ENCODE data around the gene F11R. TPM values are rescaled to one million over a fixed set of nuclear protein-coding genes. Genes with fewer than 3 reads are reported as not detected.

The F11R gene
- total and polyA plus RNA-seq, 2 of the 13 experiments (the other 11 are each of a cell fraction or from before 2014, with no cell fraction given) = 95.8 to 105 TPM

GRCh38 chr1:161013488-161014230 is 7.3 kb downstream of the F11R start (continued):
- TF ChIP-seq MEF2D (CRISPR knock-in tag; IDR thresholded peaks at IDR 0.05) (peak; percentile 90), ZNF567 (CRISPR knock-in tag; IDR thresholded peaks at IDR 0.05; ENCODE audit: borderline replicate concordance) (0 out of 2 replicates have a peak, but pooled peaks have one; percentile 57), ADNP (CRISPR knock-in tag; IDR thresholded peaks at IDR 0.05) (no peak), AKNA (CRISPR knock-in tag; IDR thresholded peaks at IDR 0.05; ENCODE audit: borderline replicate concordance) (no peak), TEF (CRISPR knock-in tag; IDR thresholded peaks at IDR 0.05) (no peak; the same call in 1 of the 2 replicates), MYPOP (CRISPR knock-in tag; IDR thresholded peaks at IDR 0.05) (no peak; the same call in 1 of the 2 replicates), AHDC1 (CRISPR knock-in tag; IDR thresholded peaks at IDR 0.05; ENCODE audit: borderline replicate concordance) (peak; percentile 82), HIVEP1 (CRISPR knock-in tag; IDR thresholded peaks at IDR 0.05) (peak; percentile 99), ZNF317 (CRISPR knock-in tag; IDR thresholded peaks at IDR 0.05) (peak; percentile 69; the same call in 1 of the 2 replicates), ZNF75D (CRISPR knock-in tag; IDR thresholded peaks at IDR 0.05; ENCODE audit: borderline replicate concordance) (no peak), ZFP37 (CRISPR knock-in tag; IDR thresholded peaks at IDR 0.05; ENCODE audit: borderline replicate concordance) (no peak), MXI1 (IDR thresholded peaks at IDR 0.05; ENCODE audit: borderline replicate concordance, low read depth, low read length) (peak; percentile 70; the same call in 1 of the 3 replicates), ZNF784 (CRISPR knock-in tag; IDR thresholded peaks at IDR 0.05; ENCODE audit: borderline replicate concordance) (no peak; the same call in 1 of the 2 replicates), PTBP1 (IDR thresholded peaks at IDR 0.05; ENCODE audit: low read depth, low read length, poor library complexity, severe bottlenecking) (no peak)

Measured in HepG2 (cell line).